CD4-positive, CD25-positive, alpha-beta regulatory T cell (primary cell): ENCODE measurements around the gene TALDO1. TPM values are rescaled to one million over a fixed set of nuclear protein-coding genes. Genes with fewer than 3 reads are reported as not detected.

Experiments used
- ATAC-seq, 2 donors: fragments of 150-1000 bp; cut with Tn5 transposase; one replicate each; pipeline ENCODE4 v1.10.0; 2021; ENCODE audit warnings: low read depth in 2 of 2, moderate number of reproducible peaks in 2 of 2, moderate library complexity in 1 of 2
- DNase-seq, 3 donors: peaks; one replicate each; pipeline versions ENCODE4 v3.0.0 to v3.0.0-alpha.2; 2012 to 2022; ENCODE audit warnings: mixed read lengths in 1 of 3
- H3K27ac ChIP-seq: one replicate; pipeline ENCODE4 v1.7.0; 2013; ENCODE audit warnings: mild to moderate bottlenecking, low read length; ENCODE audit not compliant: insufficient read depth, poor library complexity, severe bottlenecking
- H3K27me3 ChIP-seq: one replicate; pipeline ENCODE4 v1.7.0; 2013; ENCODE audit warnings: low read length; ENCODE audit not compliant: control insufficient read depth, insufficient read depth
- H3K36me3 ChIP-seq: one replicate; pipeline ENCODE4 v1.7.0; 2013; ENCODE audit warnings: mild to moderate bottlenecking, low read length, moderate library complexity; ENCODE audit not compliant: control insufficient read depth, insufficient read depth
- H3K4me1 ChIP-seq: 2 replicates; pipeline ENCODE4 v1.7.0; 2013; ENCODE audit warnings: mild to moderate bottlenecking, low read length; ENCODE audit not compliant: insufficient read depth, control insufficient read depth, poor library complexity, severe bottlenecking
- H3K4me3 ChIP-seq: one replicate; pipeline ENCODE4 v1.7.0; 2013; ENCODE audit warnings: low read depth, mild to moderate bottlenecking, low read length, moderate library complexity
- H3K9me3 ChIP-seq, 2 experiments: 1 replicate in 1 of 2; 2 replicates in 1 of 2; pipeline ENCODE4 v1.7.0; 2013; ENCODE audit warnings: low read length in 2 of 2, mild to moderate bottlenecking in 1 of 2, moderate library complexity in 1 of 2; ENCODE audit not compliant: control insufficient read depth in 2 of 2
- H3K27ac Mint-ChIP-seq, 3 donors: one replicate each; pipeline ENCODE4 v1.8.0; 2020 to 2022; ENCODE audit warnings: mild to moderate bottlenecking in 3 of 3, mixed read lengths in 3 of 3, moderate library complexity in 2 of 3
- H3K27me3 Mint-ChIP-seq: one replicate; pipeline ENCODE4 v1.8.0; 2022; ENCODE audit warnings: mild to moderate bottlenecking, mixed read lengths
- H3K36me3 Mint-ChIP-seq: one replicate; pipeline ENCODE4 v1.8.0; 2020; ENCODE audit warnings: mixed read lengths
- H3K4me1 Mint-ChIP-seq, 4 donors: one replicate each; pipeline ENCODE4 v1.8.0; 2020 to 2022; ENCODE audit warnings: mixed read lengths in 4 of 4, mild to moderate bottlenecking in 1 of 4
- H3K4me3 Mint-ChIP-seq, 4 donors: one replicate each; pipeline ENCODE4 v1.8.0; 2020 to 2022; ENCODE audit warnings: mild to moderate bottlenecking in 4 of 4, mixed read lengths in 4 of 4, moderate library complexity in 3 of 4
- H3K9me3 Mint-ChIP-seq, 7 donors: one replicate each; pipeline ENCODE4 v1.8.0; 2020 to 2022; ENCODE audit warnings: mixed read lengths in 7 of 7, mild to moderate bottlenecking in 3 of 7, moderate library complexity in 2 of 7
- polyA plus RNA-seq, 4 donors: library from polyadenylated mRNA; unstranded; fragments of 300-500 nt; fragmentation: Illumina TruSeq; gene quantifications; one replicate each; pipeline ENCODE4 v1.2.3, GENCODE V29; 2021
- total RNA-seq: library from RNA; stranded (reverse); gene quantifications from one replicate; pipeline ENCODE4 v1.2.3, GENCODE V29; 2022

Gene TALDO1
- total and polyA plus RNA-seq, 5 donors from 2014 or later, result 68.3 to 274 (median 228) TPM

GRCh38 chr11:800473-800872, 53.2 kb downstream of the TALDO1 start:
- H3K9me3 ChIP-seq, result no peaks in the 10 kb centered on the region
- no peak overlapping the region for H3K4me3 Mint-ChIP-seq
- no peaks in the 10 kb centered on the region for H3K27me3 Mint-ChIP-seq
- H3K27me3 ChIP-seq, result no peaks in the 10 kb centered on the region
- H3K4me1 ChIP-seq, result peaks cover 54% of the 10 kb centered on the region
- no peak overlapping the region for H3K27ac Mint-ChIP-seq
- peaks cover 0 to 28% (median 3%) of the 10 kb centered on the region in 4 donors for H3K4me1 Mint-ChIP-seq
- DNase-seq (no peak), ATAC-seq (no peak)
- H3K9me3 Mint-ChIP-seq, result no peaks in the 10 kb centered on the region
- H3K36me3 Mint-ChIP-seq, result no peaks in the 10 kb centered on the region
- no peak overlapping the region for H3K27ac ChIP-seq
- H3K4me3 ChIP-seq, result no peak overlapping the region
- no peaks in the 10 kb centered on the region for H3K36me3 ChIP-seq

DNA sequence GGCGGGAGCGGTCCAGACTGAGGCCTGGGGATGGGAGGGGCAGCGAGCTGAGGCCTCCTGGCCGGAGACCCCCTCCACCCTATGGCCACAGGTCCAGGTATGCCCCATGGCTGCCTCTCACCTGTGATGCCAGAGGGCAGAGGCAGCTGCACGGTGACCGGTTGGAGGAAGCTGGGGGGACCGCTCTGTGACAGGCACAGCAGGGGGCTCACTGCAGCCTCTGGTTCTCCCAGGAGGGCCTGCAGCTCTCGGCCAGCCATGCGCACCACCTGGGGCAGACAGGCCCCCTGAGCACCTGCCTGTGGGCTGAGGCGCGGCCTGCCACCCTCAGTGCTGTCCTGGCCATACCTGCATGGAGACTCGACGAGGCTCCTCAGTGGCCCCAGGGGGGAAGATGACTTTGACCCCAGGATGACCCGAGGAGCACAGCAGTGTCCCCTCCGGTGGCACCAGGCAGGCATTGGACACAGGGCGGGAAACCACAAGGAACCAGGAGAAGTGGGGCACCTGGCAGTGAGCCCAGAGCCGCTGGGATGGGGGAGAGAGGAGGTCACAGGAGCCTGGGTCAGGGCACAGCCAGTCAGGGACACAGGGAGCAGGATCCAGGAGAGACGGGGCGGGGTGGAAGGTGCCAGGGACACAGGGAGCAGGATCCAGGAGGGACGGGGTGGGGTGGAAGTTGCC, 54.0 kb downstream of the TALDO1 start:
- H3K36me3 Mint-ChIP-seq, result no peaks in the 10 kb centered on the region
- no peak overlapping the region for H3K27ac Mint-ChIP-seq
- H3K4me3 Mint-ChIP-seq, result no peak overlapping the region
- Histone ChIP-seq H3K4me3 (no peak overlapping the region), H3K27me3 (no peaks in the 10 kb centered on the region), H3K9me3 (no peaks in the 10 kb centered on the region), H3K4me1 (peaks cover 50% of the 10 kb centered on the region), H3K36me3 (no peaks in the 10 kb centered on the region), H3K27ac (no peak overlapping the region)
- no peaks in the 10 kb centered on the region for H3K9me3 Mint-ChIP-seq
- peaks cover 0 to 26% (median 3%) of the 10 kb centered on the region in 4 donors for H3K4me1 Mint-ChIP-seq
- ATAC-seq (no peak), DNase-seq (no peak)
- no peaks in the 10 kb centered on the region for H3K27me3 Mint-ChIP-seq

DNA sequence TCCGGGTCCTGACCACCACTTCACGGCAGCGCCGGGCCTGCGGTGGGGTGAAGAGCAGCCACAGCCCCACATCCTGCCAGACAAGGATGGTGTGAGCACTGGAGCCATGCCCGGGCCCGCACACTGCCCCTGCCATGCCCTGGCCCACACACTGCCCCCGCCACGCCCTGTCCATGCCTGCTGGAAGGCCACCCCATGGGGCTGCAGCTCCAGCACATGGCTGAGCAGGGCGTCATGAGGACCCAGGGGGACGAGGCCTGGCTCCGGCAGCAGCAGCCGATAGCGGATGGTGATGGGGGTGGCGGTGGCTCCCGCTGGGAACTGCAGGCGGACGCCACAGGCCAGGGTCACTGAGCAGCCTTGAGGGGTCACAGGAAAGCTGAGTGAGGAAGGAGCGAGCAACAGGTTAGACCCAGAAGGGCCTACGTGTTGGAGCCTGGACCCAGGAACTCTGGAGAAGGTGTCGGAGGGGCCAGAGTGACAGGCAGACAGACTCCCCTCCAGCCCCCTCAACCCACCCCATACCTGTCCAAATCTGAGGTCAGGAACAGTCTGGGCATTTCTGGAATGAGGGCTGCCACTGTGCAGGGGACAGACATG, 54.9 kb downstream of the TALDO1 start:
- Histone ChIP-seq H3K27ac (no peak overlapping the region), H3K36me3 (no peaks in the 10 kb centered on the region), H3K4me3 (no peak overlapping the region), H3K27me3 (no peaks in the 10 kb centered on the region), H3K4me1 (peaks cover 41% of the 10 kb centered on the region), H3K9me3 (no peaks in the 10 kb centered on the region)
- Mint-ChIP-seq H3K36me3 (no peaks in the 10 kb centered on the region), H3K4me1 (peaks cover 0 to 18% (median 2%) of the 10 kb centered on the region in 4 donors), H3K27me3 (no peaks in the 10 kb centered on the region), H3K27ac (no peak overlapping the region), H3K4me3 (no peak overlapping the region), H3K9me3 (no peaks in the 10 kb centered on the region)
- no peak for ATAC-seq
- DNase-seq, result no peak

DNA sequence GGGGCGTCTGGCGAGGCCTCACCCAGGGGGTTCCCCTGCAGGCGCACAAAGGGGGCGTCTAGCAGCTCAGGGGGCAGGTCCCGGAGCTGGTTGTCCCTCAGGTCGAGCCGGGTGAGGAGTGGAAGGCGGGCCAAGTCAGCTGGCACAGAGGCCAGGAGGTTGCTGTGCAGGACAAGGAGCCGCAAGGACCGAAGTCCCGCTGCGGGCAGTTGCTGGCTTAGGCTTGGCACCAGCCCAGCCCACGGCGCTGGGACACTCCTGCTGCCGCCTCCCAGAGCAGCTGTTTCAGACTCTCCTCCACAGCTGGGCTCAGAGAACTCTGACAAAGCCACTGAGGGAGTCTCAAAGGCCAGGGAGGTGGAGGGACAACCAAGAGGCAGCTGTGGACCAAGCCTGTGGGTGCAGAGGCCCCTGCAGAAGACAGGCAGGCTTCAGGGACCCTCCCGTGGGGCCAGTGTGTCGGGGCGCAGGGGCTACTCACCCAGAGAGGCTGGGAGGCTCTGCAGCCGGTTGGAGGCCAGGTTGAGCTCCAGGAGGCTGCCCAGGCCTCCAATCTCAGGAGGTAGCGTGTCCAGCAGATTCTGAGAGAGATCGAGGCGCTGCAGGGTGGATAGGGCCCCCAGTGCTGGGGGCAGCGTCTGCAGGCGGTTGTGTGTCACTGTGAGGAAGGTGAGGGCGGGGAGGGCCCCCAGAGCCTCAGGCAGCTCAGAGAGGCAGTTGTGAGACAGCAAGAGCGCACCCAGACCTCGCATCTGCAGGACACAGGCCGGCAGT, 55.6 kb downstream of the TALDO1 start:
- no peaks in the 10 kb centered on the region for H3K9me3 ChIP-seq
- Mint-ChIP-seq H3K9me3 (no peaks in the 10 kb centered on the region), H3K27ac (peak overlapping the region in 1 of 3 donors; percentile 20), H3K4me3 (peak overlapping the region in 2 of 4 donors; percentile 26 to 61), H3K4me1 (peaks cover 0 to 17% (median 3%) of the 10 kb centered on the region in 4 donors), H3K36me3 (no peaks in the 10 kb centered on the region), H3K27me3 (no peaks in the 10 kb centered on the region)
- H3K4me1 ChIP-seq, result peaks cover 34% of the 10 kb centered on the region
- DNase-seq, result no peak
- H3K36me3 ChIP-seq, result no peaks in the 10 kb centered on the region
- ATAC-seq, result no peak
- H3K27ac ChIP-seq, result no peak overlapping the region
- H3K27me3 ChIP-seq, result no peaks in the 10 kb centered on the region
- H3K4me3 ChIP-seq, result no peak overlapping the region

GRCh38 chr11:803467-803742, 56.1 kb downstream of the TALDO1 start:
- Histone ChIP-seq H3K27me3 (no peaks in the 10 kb centered on the region), H3K27ac (no peak overlapping the region), H3K4me3 (no peak overlapping the region), H3K9me3 (no peaks in the 10 kb centered on the region), H3K4me1 (peaks cover 34% of the 10 kb centered on the region), H3K36me3 (no peaks in the 10 kb centered on the region)
- ATAC-seq (no peak), DNase-seq (no peak)
- Mint-ChIP-seq H3K36me3 (no peaks in the 10 kb centered on the region), H3K27ac (no peak overlapping the region), H3K4me1 (peaks cover 0 to 20% (median 4%) of the 10 kb centered on the region in 4 donors), H3K27me3 (no peaks in the 10 kb centered on the region), H3K9me3 (no peaks in the 10 kb centered on the region), H3K4me3 (peak overlapping the region in 2 of 4 donors; percentile 61 to 83)

GRCh38 chr11:803770-804598, 56.7 kb downstream of the TALDO1 start:
- Histone ChIP-seq H3K9me3 (no peaks in the 10 kb centered on the region), H3K27me3 (no peaks in the 10 kb centered on the region), H3K4me3 (peak overlapping the region; percentile 71), H3K36me3 (no peaks in the 10 kb centered on the region), H3K27ac (peak overlapping the region; percentile 80), H3K4me1 (peaks cover 34% of the 10 kb centered on the region)
- Mint-ChIP-seq H3K9me3 (no peaks in the 10 kb centered on the region), H3K4me1 (peaks cover 0 to 26% (median 7%) of the 10 kb centered on the region in 4 donors), H3K4me3 (peak overlapping the region; percentile 83 to 86 (median 86)), H3K27ac (peak overlapping the region; percentile 51 to 72 (median 69)), H3K36me3 (no peaks in the 10 kb centered on the region), H3K27me3 (no peaks in the 10 kb centered on the region)
- DNase-seq (no peak), ATAC-seq (no peak)

- DNase-seq (no peak), ATAC-seq (no peak)
- Histone ChIP-seq H3K27ac (peak overlapping the region; percentile 80), H3K4me1 (peaks cover 35% of the 10 kb centered on the region), H3K36me3 (no peaks in the 10 kb centered on the region), H3K27me3 (no peaks in the 10 kb centered on the region), H3K9me3 (no peaks in the 10 kb centered on the region), H3K4me3 (peak overlapping the region; percentile 71)
- Mint-ChIP-seq H3K27ac (peak overlapping the region; percentile 9 to 72 (median 59)), H3K9me3 (no peaks in the 10 kb centered on the region), H3K36me3 (no peaks in the 10 kb centered on the region), H3K4me3 (peak overlapping the region; percentile 83 to 86 (median 86)), H3K4me1 (peaks cover 0 to 30% (median 9%) of the 10 kb centered on the region in 4 donors), H3K27me3 (peaks cover 2% of the 10 kb centered on the region)
Measured at GRCh38 chr11:804599-804964, 57.3 kb downstream of the TALDO1 start.
